HepG2 (cell line): ENCODE data around the gene MXD1. TPM values are rescaled to one million over a fixed set of nuclear protein-coding genes. Genes with fewer than 3 reads are reported as not detected.

Source experiments
- ISX ChIP-seq: sonication (generic); formaldehyde crosslinking; conservative IDR thresholded peaks from 2 replicates; pipeline ENCODE4 v1.5.0; 2020; ENCODE audit warnings: missing genetic modification reagents
- KLF11 ChIP-seq: IDR thresholded peaks from 2 replicates; pipeline ENCODE4 v1.6.1; 2016; ENCODE audit warnings: missing compliant biosample characterization
- TBX3 ChIP-seq: fragments of 450-650 bp; IDR thresholded peaks from 2 replicates; pipeline ENCODE4 v1.6.1; 2017; ENCODE audit warnings: antibody characterized with exemption, mild to moderate bottlenecking, inconsistent platforms, borderline replicate concordance
- ZNF333 ChIP-seq: sonication (generic); formaldehyde crosslinking; IDR thresholded peaks from 2 replicates; pipeline ENCODE4 v1.4.0; 2020; ENCODE audit warnings: mild to moderate bottlenecking, missing genetic modification reagents, borderline replicate concordance
- ZNF33A ChIP-seq: sonication (generic); formaldehyde crosslinking; IDR thresholded peaks from 2 replicates; pipeline ENCODE4 v1.5.1; 2020; ENCODE audit warnings: missing genetic modification reagents, mild to moderate bottlenecking, moderate library complexity, borderline replicate concordance
- ZNF775 ChIP-seq: sonication (generic); formaldehyde crosslinking; IDR thresholded peaks from 2 replicates; pipeline ENCODE4 v1.4.0; 2020; ENCODE audit warnings: missing genetic modification reagents, mild to moderate bottlenecking, moderate library complexity, borderline replicate concordance
- ZSCAN21 ChIP-seq: sonication (generic); formaldehyde crosslinking; IDR thresholded peaks from 2 replicates; pipeline ENCODE4 v1.8.0; 2022; ENCODE audit warnings: mild to moderate bottlenecking, missing genetic modification reagents, moderate library complexity, borderline replicate concordance
- ZZZ3 ChIP-seq: sonication (generic); formaldehyde crosslinking; IDR thresholded peaks from 2 replicates; pipeline ENCODE4 v1.4.0; 2020; ENCODE audit warnings: missing genetic modification reagents, mild to moderate bottlenecking, borderline replicate concordance
- polyA plus RNA-seq, 8 experiments: library from polyadenylated mRNA; depleted of rRNA in 3 of 8; stranded (reverse) in 7 of 8; unstranded in 1 of 8; fragments of >200 nt; fragmentation: Illumina TruSeq in 4 of 8; extraction: Trizol in 4 of 8; gene quantifications; 2 replicates each; pipeline versions ENCODE4 v1.2.1 to v1.2.3, GENCODE V29; 2011 to 2016; ENCODE audit warnings: low read depth in 4 of 8, missing spikeins in 1 of 8, mixed read lengths in 1 of 8; ENCODE audit not compliant: insufficient read depth in 1 of 8
- total RNA-seq, 5 experiments: library from RNA; depleted of rRNA; stranded (reverse); fragments of >200 nt; fragmentation: Illumina TruSeq; extraction: Trizol; gene quantifications; 2 replicates each; pipeline ENCODE4 v1.2.3, GENCODE V29; 2016; ENCODE audit warnings: low read depth in 1 of 5
- TF ChIP-seq, protein P1 (sequence below): sonication (generic); formaldehyde crosslinking; IDR thresholded peaks from 2 replicates; pipeline ENCODE4 v1.5.0; 2020; ENCODE audit warnings: mild to moderate bottlenecking, missing genetic modification reagents, borderline replicate concordance
- TF ChIP-seq, protein P2 (sequence below): sonication (generic); formaldehyde crosslinking; conservative IDR thresholded peaks from 2 replicates; pipeline ENCODE4 v1.4.0; 2020; ENCODE audit warnings: missing genetic modification reagents
- TF ChIP-seq, protein P3 (sequence below): sonication (generic); formaldehyde crosslinking; conservative IDR thresholded peaks from 2 replicates; pipeline ENCODE4 v1.5.0; 2020; ENCODE audit warnings: missing genetic modification reagents
- TF ChIP-seq, protein P4 (sequence below): sonication (generic); formaldehyde crosslinking; IDR thresholded peaks from 2 replicates; pipeline ENCODE4 v1.4.0; 2020; ENCODE audit warnings: missing genetic modification reagents, mild to moderate bottlenecking, borderline replicate concordance

The MXD1 gene
- total and polyA plus RNA-seq, 2 of the 13 experiments (the other 11 are each of a cell fraction or from before 2014, with no cell fraction given): 6.4 to 14.9 TPM

DNA sequence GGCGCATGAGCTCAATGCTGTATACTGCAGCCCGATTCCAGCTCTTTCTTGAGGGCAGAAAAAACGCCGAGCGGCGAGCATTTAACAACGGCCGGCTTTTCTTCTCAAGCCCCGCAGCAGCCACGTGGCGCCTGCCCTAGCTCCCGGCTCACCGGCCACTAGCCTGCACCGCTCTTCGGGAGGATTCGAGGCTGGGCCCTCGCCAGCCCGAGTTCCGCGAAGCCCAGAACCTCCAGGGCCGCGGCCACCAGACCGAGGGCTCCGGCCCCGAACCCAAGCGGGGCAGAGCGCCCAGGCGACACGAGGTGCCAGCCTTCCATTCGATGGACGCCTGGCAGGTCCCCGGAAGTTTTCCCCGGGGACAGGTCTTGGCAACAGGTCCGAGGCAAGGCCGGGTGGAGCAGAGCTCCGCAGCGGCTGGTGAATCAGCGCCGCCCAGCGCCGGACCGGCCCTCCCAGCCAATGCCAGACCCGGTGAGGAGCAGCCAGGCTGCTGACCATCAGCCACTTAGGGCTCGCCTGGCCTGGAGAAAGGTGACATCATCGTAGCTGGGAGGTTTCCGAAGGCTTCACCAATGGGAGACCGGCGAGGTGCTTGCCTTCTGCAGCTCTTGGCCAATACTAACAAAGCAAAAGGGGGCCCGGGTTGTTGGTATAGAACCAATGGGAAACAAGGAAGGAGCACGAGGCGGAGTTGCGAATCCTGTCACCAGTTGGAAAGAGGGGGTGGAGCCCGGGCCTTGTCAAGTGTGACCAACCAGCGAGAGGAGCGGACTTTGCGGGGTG lies 552 bp upstream of the MXD1 start (continued):
- TF ChIP-seq ZZZ3 (CRISPR knock-in tag) (peak; percentile 87), TBX3 (0 out of 2 replicates have a peak, but pooled peaks have one; percentile 50), ZNF333 (peak; percentile 63; the same call in 1 of the 2 replicates), ISX (CRISPR knock-in tag) (no peak; the same call in 1 of the 2 replicates), ZNF775 (peak; percentile 87; the same call in 1 of the 2 replicates), KLF11 (CRISPR knock-in tag) (peak; percentile 88), ZNF33A (CRISPR knock-in tag) (peak; percentile 58; the same call in 1 of the 2 replicates), ZSCAN21 (CRISPR knock-in tag) (peak; percentile 94; the same call in 1 of the 2 replicates)
- TF ChIP-seq, protein P1, sequence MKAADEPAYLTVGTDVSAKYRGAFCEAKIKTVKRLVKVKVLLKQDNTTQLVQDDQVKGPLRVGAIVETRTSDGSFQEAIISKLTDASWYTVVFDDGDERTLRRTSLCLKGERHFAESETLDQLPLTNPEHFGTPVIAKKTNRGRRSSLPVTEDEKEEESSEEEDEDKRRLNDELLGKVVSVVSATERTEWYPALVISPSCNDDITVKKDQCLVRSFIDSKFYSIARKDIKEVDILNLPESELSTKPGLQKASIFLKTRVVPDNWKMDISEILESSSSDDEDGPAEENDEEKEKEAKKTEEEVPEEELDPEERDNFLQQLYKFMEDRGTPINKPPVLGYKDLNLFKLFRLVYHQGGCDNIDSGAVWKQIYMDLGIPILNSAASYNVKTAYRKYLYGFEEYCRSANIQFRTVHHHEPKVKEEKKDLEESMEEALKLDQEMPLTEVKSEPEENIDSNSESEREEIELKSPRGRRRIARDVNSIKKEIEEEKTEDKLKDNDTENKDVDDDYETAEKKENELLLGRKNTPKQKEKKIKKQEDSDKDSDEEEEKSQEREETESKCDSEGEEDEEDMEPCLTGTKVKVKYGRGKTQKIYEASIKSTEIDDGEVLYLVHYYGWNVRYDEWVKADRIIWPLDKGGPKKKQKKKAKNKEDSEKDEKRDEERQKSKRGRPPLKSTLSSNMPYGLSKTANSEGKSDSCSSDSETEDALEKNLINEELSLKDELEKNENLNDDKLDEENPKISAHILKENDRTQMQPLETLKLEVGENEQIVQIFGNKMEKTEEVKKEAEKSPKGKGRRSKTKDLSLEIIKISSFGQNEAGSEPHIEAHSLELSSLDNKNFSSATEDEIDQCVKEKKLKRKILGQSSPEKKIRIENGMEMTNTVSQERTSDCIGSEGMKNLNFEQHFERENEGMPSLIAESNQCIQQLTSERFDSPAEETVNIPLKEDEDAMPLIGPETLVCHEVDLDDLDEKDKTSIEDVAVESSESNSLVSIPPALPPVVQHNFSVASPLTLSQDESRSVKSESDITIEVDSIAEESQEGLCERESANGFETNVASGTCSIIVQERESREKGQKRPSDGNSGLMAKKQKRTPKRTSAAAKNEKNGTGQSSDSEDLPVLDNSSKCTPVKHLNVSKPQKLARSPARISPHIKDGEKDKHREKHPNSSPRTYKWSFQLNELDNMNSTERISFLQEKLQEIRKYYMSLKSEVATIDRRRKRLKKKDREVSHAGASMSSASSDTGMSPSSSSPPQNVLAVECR (CRISPR knock-in tag): peak; percentile 90
- TF ChIP-seq, protein P2, sequence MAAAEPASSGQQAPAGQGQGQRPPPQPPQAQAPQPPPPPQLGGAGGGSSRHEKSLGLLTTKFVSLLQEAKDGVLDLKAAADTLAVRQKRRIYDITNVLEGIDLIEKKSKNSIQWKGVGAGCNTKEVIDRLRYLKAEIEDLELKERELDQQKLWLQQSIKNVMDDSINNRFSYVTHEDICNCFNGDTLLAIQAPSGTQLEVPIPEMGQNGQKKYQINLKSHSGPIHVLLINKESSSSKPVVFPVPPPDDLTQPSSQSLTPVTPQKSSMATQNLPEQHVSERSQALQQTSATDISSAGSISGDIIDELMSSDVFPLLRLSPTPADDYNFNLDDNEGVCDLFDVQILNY (CRISPR knock-in tag): no peak
- TF ChIP-seq, protein P3, sequence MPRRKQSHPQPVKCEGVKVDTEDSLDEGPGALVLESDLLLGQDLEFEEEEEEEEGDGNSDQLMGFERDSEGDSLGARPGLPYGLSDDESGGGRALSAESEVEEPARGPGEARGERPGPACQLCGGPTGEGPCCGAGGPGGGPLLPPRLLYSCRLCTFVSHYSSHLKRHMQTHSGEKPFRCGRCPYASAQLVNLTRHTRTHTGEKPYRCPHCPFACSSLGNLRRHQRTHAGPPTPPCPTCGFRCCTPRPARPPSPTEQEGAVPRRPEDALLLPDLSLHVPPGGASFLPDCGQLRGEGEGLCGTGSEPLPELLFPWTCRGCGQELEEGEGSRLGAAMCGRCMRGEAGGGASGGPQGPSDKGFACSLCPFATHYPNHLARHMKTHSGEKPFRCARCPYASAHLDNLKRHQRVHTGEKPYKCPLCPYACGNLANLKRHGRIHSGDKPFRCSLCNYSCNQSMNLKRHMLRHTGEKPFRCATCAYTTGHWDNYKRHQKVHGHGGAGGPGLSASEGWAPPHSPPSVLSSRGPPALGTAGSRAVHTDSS (CRISPR knock-in tag): no peak
- TF ChIP-seq, protein P4, sequence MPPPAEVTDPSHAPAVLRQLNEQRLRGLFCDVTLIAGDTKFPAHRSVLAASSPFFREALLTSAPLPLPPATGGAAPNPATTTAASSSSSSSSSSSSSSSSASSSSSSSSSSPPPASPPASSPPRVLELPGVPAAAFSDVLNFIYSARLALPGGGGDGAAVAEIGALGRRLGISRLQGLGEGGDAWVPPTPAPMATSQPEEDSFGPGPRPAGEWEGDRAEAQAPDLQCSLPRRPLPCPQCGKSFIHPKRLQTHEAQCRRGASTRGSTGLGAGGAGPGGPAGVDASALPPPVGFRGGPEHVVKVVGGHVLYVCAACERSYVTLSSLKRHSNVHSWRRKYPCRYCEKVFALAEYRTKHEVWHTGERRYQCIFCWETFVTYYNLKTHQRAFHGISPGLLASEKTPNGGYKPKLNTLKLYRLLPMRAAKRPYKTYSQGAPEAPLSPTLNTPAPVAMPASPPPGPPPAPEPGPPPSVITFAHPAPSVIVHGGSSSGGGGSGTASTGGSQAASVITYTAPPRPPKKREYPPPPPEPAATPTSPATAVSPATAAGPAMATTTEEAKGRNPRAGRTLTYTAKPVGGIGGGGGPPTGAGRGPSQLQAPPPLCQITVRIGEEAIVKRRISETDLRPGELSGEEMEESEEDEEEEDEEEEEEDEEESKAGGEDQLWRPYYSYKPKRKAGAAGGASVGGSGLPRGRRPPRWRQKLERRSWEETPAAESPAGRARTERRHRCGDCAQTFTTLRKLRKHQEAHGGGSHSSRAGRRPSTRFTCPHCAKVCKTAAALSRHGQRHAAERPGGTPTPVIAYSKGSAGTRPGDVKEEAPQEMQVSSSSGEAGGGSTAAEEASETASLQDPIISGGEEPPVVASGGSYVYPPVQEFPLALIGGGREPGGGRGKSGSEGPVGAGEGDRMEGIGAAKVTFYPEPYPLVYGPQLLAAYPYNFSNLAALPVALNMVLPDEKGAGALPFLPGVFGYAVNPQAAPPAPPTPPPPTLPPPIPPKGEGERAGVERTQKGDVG (CRISPR knock-in tag): peak; percentile 84; the same call in 1 of the 2 replicates
